ENCODE measurements around the gene ANKRD49.
"Not testable (repeated sequence)": the region's sequence is repeated elsewhere in the genome, so short reads cannot be mapped to it uniquely, and the experiment has no call there.

The ANKRD49 gene

DNA sequence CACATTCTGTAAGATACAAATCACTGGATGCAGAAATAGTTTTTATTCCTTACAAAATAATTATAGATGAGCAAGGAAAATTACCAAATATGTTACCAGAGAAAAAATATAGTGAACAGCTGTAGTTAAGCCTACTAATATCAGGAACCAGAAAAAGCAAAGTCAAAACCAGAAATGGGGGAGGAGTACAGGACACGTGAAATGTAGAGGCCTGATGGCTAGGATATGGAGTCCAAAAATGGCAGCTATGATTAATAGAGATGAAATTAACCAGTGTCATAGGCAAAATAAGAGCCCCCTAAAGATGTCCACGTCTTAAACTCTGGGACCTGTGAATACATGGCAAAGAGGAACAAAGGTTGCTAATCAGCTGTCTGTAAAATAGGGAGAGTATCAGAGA lies 34.2 kb upstream of the ANKRD49 start:
- H3K36me3 ChIP-seq (ENCODE audit: control insufficient read depth, insufficient read depth, low read length) = peaks cover 20% of the 10 kb centered on the region
- H3K4me1 ChIP-seq (ENCODE audit: control insufficient read depth, insufficient read depth, low read length, poor library complexity, severe bottlenecking) = no peaks in the 10 kb centered on the region
- H3K27ac ChIP-seq (ENCODE audit: low read depth, low read length, severe bottlenecking) = no peak overlapping the region
- no peak overlapping the region for H3K4me3 ChIP-seq (ENCODE audit: extremely low read depth, insufficient read depth, low read length, poor library complexity, severe bottlenecking)
- WGBS, 2 experiments (ENCODE audit: insufficient coverage in 2 of 2) = 95 to 100% methylated on average over 2 of the region's 2 CpGs
- H3K9me3 ChIP-seq (ENCODE audit: control insufficient read depth, low read length) = no peaks in the 10 kb centered on the region

DNA sequence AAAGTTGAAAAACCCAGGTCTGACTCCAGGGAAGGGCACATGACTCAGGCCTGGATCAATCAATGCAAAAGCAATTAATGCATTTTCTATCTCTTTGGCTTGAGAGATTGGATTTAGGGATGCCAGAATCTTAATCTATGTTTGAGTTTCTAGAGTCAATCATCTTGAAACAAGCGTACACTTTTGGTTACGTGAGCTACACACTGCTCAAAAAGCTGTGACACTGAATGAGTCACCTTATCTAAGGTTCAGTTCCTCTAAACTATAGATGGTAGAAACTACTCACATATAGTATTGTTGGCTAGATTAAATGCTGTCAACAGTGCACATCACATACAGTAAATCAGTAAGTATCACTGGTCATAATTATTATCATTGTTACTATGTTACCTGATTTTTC lies 24.4 kb upstream of the ANKRD49 start:
- Histone ChIP-seq H3K27ac (ENCODE audit: low read depth, low read length, severe bottlenecking) (no peak overlapping the region), H3K4me3 (ENCODE audit: extremely low read depth, insufficient read depth, low read length, poor library complexity, severe bottlenecking) (no peak overlapping the region), H3K9me3 (ENCODE audit: control insufficient read depth, low read length) (no peaks in the 10 kb centered on the region), H3K4me1 (ENCODE audit: control insufficient read depth, insufficient read depth, low read length, poor library complexity, severe bottlenecking) (no peaks in the 10 kb centered on the region), H3K36me3 (ENCODE audit: control insufficient read depth, insufficient read depth, low read length) (peaks cover 26% of the 10 kb centered on the region)
- 93 to 100% methylated on average over 2 of the region's 2 CpGs for WGBS, 2 experiments (ENCODE audit: insufficient coverage in 2 of 2)

DNA sequence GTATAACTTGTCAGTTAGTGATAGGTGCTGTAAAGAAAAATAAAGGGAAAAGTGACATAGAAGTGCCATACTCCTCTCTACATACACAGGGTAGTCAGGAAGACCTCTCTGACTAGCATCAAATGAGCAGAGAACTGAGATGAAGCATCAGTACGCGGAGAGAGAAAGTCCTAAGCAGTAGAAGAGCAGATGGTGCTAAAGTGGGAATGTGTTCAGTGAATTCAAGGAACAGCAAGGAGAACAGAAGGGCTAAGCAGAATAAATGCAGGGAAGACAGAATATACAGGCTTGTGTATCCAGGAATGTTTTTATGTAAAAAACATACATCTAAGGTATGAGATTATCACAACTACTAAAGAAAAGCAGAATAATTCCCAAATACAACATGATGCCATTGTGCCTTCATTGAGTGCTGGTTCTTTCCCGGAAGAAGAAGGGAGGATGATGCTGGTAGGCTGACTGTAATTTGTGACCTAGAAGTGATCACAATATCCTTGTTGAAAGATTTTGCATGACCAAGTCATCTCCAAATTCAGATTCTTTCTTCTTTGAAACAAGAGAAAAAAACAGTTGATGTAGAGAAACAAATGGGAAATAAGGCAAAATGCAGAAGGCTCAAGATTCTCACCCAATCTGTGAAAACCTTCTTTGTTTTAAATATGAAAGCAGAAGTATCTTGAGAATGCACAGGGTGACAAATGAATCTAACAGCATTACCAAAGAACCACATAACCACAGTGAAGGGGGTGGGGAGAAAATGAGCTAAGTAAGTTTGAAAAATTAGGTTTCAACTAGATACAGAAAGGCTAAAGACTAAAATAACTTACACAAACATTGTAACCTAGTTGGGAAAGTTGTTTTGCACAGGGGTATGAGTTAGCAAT lies 20.6 kb upstream of the ANKRD49 start:
- H3K4me3 ChIP-seq (ENCODE audit: extremely low read depth, insufficient read depth, low read length, poor library complexity, severe bottlenecking) = no peak overlapping the region
- H3K36me3 ChIP-seq (ENCODE audit: control insufficient read depth, insufficient read depth, low read length) = peaks cover 9% of the 10 kb centered on the region
- 90 to 100% methylated on average over 2 of the region's 3 CpGs for WGBS, 2 experiments (ENCODE audit: insufficient coverage in 2 of 2)
- H3K4me1 ChIP-seq (ENCODE audit: control insufficient read depth, insufficient read depth, low read length, poor library complexity, severe bottlenecking) = no peaks in the 10 kb centered on the region
- no peaks in the 10 kb centered on the region for H3K9me3 ChIP-seq (ENCODE audit: control insufficient read depth, low read length)
- H3K27ac ChIP-seq (ENCODE audit: low read depth, low read length, severe bottlenecking) = no peak overlapping the region

DNA sequence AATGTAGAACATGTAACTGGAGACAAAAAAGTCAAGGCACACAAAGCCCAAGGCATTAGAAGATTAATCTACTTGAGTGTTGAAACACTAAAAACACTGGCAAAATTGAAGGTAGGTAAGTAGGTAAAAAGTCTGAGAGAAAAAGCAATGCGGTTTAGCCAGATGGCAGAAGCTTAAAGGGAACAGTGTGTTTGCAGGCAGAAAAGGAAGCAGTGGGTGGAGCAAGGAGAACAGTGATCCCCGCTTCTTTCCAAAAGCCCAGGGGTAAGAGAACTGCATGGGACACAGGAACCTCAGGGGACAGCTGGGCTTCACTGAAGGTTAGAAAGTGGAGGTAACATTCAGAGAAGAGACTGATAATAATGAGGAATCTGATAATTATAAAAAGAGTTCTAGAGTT lies 16.2 kb upstream of the ANKRD49 start:
- peaks cover 23% of the 10 kb centered on the region for H3K36me3 ChIP-seq (ENCODE audit: control insufficient read depth, insufficient read depth, low read length)
- WGBS, 2 experiments (ENCODE audit: insufficient coverage in 2 of 2) = 92 to 100% methylated on average over 2 of the region's 2 CpGs
- no peaks in the 10 kb centered on the region for H3K9me3 ChIP-seq (ENCODE audit: control insufficient read depth, low read length)
- H3K4me3 ChIP-seq (ENCODE audit: extremely low read depth, insufficient read depth, low read length, poor library complexity, severe bottlenecking) = no peak overlapping the region
- no peaks in the 10 kb centered on the region for H3K4me1 ChIP-seq (ENCODE audit: control insufficient read depth, insufficient read depth, low read length, poor library complexity, severe bottlenecking)
- no peak overlapping the region for H3K27ac ChIP-seq (ENCODE audit: low read depth, low read length, severe bottlenecking)

DNA sequence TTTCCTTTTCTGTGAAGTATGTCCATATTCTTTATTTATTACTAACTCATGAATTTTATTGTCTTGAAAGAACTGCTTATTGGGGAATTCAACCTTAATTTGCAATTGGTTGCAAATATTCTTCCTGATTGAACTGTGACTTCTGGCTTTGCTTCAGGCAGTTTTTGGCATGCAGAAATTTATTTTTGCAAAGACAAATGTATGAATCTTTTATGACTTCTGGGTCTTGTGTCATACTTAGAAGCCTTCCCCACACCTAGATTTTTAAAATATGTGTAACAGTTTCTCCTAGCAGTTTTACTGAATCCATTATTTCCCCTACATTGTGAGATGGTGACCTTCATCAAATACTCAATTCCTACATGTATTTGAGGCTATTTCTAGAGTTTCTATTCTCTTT lies 12.4 kb upstream of the ANKRD49 start:
- H3K9me3 ChIP-seq (ENCODE audit: control insufficient read depth, low read length) = no peaks in the 10 kb centered on the region
- no peak overlapping the region for H3K4me3 ChIP-seq (ENCODE audit: extremely low read depth, insufficient read depth, low read length, poor library complexity, severe bottlenecking)
- H3K36me3 ChIP-seq (ENCODE audit: control insufficient read depth, insufficient read depth, low read length) = peaks cover 37% of the 10 kb centered on the region
- H3K27ac ChIP-seq (ENCODE audit: low read depth, low read length, severe bottlenecking) = no peak overlapping the region
- no peaks in the 10 kb centered on the region for H3K4me1 ChIP-seq (ENCODE audit: control insufficient read depth, insufficient read depth, low read length, poor library complexity, severe bottlenecking)

DNA sequence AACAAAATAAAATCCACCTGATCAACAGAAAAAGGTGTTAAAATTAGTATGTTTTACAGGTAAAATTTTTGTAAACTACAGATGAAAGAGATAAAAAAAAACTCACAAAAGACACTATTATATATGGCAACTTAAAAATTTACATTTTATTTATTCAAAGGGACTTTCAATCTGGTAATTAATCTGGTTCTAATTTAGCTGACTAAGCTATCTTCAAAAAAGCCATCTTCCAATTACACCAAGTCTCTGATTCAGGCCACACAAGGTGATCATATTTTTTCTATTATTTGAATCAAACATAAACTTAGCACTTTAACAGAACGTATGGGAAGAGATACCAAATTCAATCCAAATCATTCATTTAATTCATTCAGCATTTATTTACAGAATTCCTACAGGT lies 7.7 kb upstream of the ANKRD49 start:
- no peak overlapping the region for H3K4me3 ChIP-seq (ENCODE audit: extremely low read depth, insufficient read depth, low read length, poor library complexity, severe bottlenecking)
- H3K4me1 ChIP-seq (ENCODE audit: control insufficient read depth, insufficient read depth, low read length, poor library complexity, severe bottlenecking) = no peaks in the 10 kb centered on the region
- peaks cover 55% of the 10 kb centered on the region for H3K36me3 ChIP-seq (ENCODE audit: control insufficient read depth, insufficient read depth, low read length)
- no peak overlapping the region for H3K27ac ChIP-seq (ENCODE audit: low read depth, low read length, severe bottlenecking)
- H3K9me3 ChIP-seq (ENCODE audit: control insufficient read depth, low read length) = no peaks in the 10 kb centered on the region
- WGBS, 2 experiments (ENCODE audit: insufficient coverage in 2 of 2) = 91 to 100% methylated on average over 1 of the region's 1 CpG

DNA sequence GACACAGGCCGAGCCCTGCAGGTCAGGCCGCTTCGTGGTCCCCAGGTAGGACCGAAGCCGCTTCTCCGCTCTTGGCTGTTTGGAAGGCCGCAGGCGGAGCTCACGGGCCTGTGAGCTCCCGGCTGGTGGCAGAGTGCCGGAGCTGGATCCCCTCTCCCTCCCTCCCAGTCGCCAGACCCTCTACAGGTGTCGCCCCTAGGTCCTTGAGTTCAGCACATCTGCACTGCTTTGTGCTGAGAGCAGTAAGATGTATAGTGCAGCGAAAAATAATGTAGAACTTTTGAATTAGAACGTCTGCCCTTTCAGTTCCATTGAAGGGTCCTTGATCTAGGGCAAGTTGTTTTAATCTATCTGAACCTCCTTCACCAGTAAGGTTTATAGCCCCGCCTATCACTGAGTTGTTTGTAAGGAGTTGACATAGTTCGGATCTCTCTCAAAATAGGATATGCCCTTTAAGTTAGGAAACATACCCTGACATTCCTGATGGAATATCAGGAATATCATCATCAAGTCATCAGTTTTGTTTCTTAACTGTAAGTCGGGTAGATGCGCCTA lies 419 bp downstream of the ANKRD49 start:
- WGBS, 2 experiments (ENCODE audit: insufficient coverage in 2 of 2) = 0% methylated on average over 6 to 8 of the region's 19 CpGs
- Histone ChIP-seq H3K4me1 (ENCODE audit: control insufficient read depth, insufficient read depth, low read length, poor library complexity, severe bottlenecking) (no peaks in the 10 kb centered on the region), H3K27ac (ENCODE audit: low read depth, low read length, severe bottlenecking) (peak overlapping the region; percentile 97), H3K36me3 (ENCODE audit: control insufficient read depth, insufficient read depth, low read length) (peaks cover 32% of the 10 kb centered on the region), H3K9me3 (ENCODE audit: control insufficient read depth, low read length) (no peaks in the 10 kb centered on the region), H3K4me3 (ENCODE audit: extremely low read depth, insufficient read depth, low read length, poor library complexity, severe bottlenecking) (peak overlapping the region; percentile 75)

DNA sequence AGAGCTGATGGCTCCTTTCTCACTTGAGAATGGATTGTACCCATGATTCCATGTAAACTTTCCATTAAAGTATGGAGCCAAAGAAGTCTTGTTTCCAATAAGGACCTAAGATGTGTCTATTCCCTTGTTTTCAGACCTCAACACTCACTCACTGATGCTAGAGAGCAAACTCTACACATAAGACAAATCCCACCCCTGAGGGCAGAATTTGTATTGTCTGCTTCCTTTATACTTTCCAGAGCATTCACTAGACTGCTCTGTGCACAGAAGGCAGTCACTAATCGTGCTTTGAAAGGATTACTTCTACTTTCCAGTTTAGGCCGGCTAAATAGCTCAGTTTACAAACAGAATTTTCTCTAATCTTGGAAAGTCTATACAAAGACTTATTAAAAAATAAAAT lies 6.4 kb downstream of the ANKRD49 start:
- H3K9me3 ChIP-seq (ENCODE audit: control insufficient read depth, low read length) = no peaks in the 10 kb centered on the region
- peaks cover 26% of the 10 kb centered on the region for H3K36me3 ChIP-seq (ENCODE audit: control insufficient read depth, insufficient read depth, low read length)
- WGBS, 2 experiments (ENCODE audit: insufficient coverage in 2 of 2) = 100% methylated on average over 1 of the region's 2 CpGs; no CpG with 5 or more reads in 1 of the 2 experiments

DNA sequence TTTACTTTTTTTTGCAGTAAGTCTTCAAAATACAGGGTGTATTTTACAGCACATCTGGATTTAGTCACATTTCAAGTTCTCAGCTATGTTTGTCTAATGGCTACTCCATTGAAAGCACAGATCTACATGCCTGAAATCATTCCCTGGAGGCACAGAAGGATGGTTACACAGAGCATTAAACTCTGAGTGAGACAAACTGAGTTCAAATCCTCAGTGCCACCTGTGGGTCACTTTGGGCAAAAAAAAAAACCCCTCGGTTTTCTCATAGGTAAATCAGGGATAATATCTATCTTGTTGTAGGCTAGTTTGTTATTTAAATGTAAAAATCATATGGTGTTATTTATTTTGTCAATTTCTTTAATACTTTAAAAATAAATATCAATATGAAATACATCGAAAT lies 7.7 kb downstream of the ANKRD49 start:
- Histone ChIP-seq H3K9me3 (ENCODE audit: control insufficient read depth, low read length) (no peaks in the 10 kb centered on the region), H3K36me3 (ENCODE audit: control insufficient read depth, insufficient read depth, low read length) (peaks cover 25% of the 10 kb centered on the region), H3K4me3 (ENCODE audit: extremely low read depth, insufficient read depth, low read length, poor library complexity, severe bottlenecking) (no peak overlapping the region), H3K27ac (ENCODE audit: low read depth, low read length, severe bottlenecking) (no peak overlapping the region), H3K4me1 (ENCODE audit: control insufficient read depth, insufficient read depth, low read length, poor library complexity, severe bottlenecking) (no peaks in the 10 kb centered on the region)
- no CpG with 5 or more reads among the region's 2 CpGs for WGBS, 2 experiments (ENCODE audit: insufficient coverage in 2 of 2)

More for the DNA sequence above, 6.4 kb downstream of the ANKRD49 start:
- Histone ChIP-seq H3K4me1 (ENCODE audit: control insufficient read depth, insufficient read depth, low read length, poor library complexity, severe bottlenecking) (no peaks in the 10 kb centered on the region), H3K4me3 (ENCODE audit: extremely low read depth, insufficient read depth, low read length, poor library complexity, severe bottlenecking) (no peak overlapping the region), H3K27ac (ENCODE audit: low read depth, low read length, severe bottlenecking) (no peak overlapping the region)

DNA sequence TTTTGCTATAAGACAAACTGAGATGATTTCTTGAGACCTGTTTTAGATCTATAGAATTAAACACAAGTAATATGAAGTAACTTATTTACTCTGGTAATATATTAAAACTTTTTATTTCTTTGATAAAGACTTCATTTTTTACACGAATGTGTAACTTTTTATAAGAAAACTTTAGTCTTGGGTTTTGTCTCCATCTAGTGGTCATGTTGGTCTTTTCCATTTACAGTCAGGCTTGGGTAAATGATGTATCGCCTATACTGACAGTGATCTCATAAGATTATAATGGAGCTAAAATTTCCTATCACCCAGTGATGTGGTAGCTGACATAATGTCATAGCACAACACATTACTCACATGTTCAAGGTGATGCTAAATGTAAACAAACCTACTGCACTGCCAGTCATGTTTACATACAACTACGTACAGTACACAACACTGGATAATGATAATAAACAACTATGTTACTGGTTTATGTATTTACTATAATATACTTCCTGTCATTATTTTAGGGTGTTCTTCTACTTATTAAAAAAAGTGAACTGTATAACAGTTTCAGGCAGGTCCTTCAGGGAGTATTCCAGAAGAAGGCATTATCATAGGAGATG lies 11.0 kb downstream of the ANKRD49 start:
- no peaks in the 10 kb centered on the region for H3K4me1 ChIP-seq (ENCODE audit: control insufficient read depth, insufficient read depth, low read length, poor library complexity, severe bottlenecking)
- no peaks in the 10 kb centered on the region for H3K9me3 ChIP-seq (ENCODE audit: control insufficient read depth, low read length)
- H3K27ac ChIP-seq (ENCODE audit: low read depth, low read length, severe bottlenecking) = no peak overlapping the region
- H3K36me3 ChIP-seq (ENCODE audit: control insufficient read depth, insufficient read depth, low read length) = peaks cover under 1% of the 10 kb centered on the region
- H3K4me3 ChIP-seq (ENCODE audit: extremely low read depth, insufficient read depth, low read length, poor library complexity, severe bottlenecking) = no peak overlapping the region
- no CpG with 5 or more reads among the region's 3 CpGs for WGBS, 2 experiments (ENCODE audit: insufficient coverage in 2 of 2)

DNA sequence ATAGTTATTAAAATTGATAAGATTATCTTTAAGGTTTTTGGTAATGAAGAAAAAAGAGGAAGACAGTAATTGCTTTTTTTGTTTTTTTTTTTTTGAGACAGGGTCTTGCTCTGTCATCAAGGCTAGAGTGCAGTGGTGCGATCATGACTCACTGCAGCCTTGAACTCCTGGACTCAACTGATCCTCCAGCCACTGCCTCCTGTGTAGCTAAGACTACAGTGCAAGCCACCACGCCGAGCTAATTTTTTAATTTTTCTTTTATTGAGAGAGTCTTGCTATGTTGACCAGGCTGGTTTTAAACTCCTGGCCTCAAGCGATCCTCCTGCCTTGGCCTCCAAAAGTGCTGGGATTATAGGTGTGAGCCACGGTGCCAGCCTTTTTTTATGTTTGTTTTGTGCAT lies 12.7 kb downstream of the ANKRD49 start:
- 93 to 97% methylated on average over 3 of the region's 5 CpGs for WGBS, 2 experiments (ENCODE audit: insufficient coverage in 2 of 2)

More for the DNA sequence above, 12.7 kb downstream of the ANKRD49 start:
- H3K9me3 ChIP-seq (ENCODE audit: control insufficient read depth, low read length); H3K4me1 ChIP-seq (ENCODE audit: control insufficient read depth, insufficient read depth, low read length, poor library complexity, severe bottlenecking); H3K36me3 ChIP-seq (ENCODE audit: control insufficient read depth, insufficient read depth, low read length); H3K27ac ChIP-seq (ENCODE audit: low read depth, low read length, severe bottlenecking); H3K4me3 ChIP-seq (ENCODE audit: extremely low read depth, insufficient read depth, low read length, poor library complexity, severe bottlenecking): not testable (repeated sequence)
